Stimulated activated CD8-positive, alpha-beta memory T cell treated with anti-CD3 and anti-CD28 coated beads, Interleukin-4, amount 100 ng/mL, for 4 hours (primary cell): ENCODE data around the gene PRKD2.
"Not testable (repeated sequence)": the region's sequence is repeated elsewhere in the genome, so short reads cannot be mapped to it uniquely, and the experiment has no call there.

ENCODE experiments used
- DNase-seq, 2 donors: peaks; one replicate each; pipeline ENCODE4 v3.0.0-alpha.2; 2020; ENCODE audit warnings: low read depth in 2 of 2, low spot score in 1 of 2

Gene PRKD2

DNA sequence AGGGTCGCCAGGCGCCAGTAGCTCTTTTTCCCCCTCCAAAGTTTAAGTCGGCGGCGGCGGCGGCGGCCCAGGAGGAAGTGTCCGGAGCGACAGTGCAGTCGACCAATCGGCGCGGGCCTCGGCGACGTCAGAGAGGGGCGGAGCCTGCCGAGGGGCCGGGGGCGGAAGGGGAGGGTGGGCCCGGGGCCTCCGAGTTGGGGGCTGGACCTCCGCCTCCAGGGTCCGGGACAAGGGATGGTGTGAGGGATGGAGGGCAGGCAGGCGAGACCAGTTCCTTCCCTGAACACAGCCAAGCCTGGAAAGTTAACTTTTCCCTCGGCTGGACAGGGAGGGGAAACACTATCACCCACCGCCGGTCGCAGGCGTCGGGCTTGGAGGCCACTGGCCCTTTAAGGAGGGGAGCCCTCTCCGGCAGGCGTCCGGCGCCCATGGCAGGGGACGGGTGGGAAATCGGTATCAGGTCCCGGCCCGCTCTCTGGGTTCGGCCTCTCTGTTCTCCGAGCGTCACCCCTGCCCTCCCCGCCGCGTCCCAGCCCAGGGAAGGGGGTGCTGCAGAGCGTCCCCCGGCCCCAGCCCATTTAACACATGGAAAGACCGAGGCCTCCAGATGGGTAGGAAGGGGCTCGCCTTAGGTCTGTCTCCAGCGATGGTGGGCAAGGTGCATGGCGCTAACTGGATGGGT, at the start of gene PRKD2:
PRKD2 (minus strand) TSS at position 81 of the 682 bp plus-strand sequence. CDS start 744 bp downstream, outside the sequence.
- peak; percentile 77 to 89 for DNase-seq

DNA sequence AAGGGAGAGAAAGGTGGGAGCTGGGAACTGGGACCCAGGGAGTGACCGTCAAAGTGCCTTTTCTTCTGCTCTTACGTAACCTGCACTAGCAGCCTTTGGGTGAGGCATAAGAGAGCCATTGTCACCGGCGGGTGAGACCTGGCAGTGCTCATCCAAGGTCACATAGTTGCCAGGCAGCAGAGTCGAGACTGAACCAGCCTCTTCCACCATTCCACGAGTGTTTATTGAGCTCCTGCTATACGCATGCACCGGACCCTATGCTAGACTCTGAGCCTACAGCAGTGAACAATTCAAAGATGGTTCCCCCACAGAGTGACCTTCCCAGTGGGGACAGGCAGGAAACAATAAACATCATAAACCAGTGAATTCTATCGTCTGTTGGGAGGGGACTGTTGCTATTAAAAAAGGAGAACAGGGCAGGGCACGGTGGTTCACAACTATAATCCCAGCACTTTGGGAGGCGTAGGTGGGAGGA, 47.9 kb upstream of the PRKD2 start:
- no peak for DNase-seq

DNA sequence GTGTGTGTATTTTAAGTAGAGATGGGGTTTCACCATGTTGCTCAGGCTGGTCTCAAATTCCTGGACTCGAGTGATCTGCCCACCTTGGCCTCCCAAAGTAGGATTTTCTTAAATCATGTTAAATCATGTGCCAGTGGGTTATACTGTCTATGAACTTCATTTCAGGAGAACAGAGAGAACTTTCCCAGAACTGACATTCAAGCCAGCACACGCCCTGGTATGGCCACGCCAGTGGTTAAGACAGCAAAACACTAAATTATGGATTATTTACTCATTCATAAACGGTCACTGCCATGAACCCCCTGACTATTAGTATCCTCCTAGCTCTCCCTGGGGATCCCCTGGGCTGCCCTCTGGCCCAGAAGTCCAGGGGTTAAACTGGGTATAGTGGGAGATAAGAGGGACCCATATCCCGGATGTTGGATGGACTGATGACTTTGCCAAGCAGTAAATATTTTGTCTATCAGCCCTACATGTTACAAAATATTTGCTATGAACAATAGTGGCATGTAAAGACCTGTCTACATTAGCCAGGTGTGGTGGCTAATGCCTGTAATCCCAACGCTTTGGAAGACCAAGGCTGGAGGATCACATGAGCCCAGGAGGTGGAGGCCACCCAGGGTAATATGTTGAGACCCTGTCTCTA, 45.5 kb upstream of the PRKD2 start:
- DNase-seq, result no peak

DNA sequence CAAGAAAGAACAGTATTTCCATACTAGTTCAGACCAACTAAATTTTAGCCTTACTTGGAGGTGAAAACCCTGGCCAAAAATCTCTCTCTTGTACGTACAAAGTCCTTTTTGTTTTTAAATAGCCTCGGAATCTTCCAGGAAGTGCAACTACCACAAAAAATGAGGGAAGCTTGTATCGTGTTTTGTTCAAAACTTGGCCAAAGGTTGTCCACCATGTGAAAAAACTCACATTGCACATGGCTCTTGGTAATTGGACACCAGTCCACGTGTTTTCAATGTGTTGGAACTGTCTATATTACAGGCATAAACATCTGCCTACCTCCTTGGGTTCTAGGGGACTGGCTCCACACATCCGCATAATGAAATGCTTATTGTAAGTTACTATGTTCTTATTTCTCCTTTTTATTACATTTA, 44.5 kb upstream of the PRKD2 start:
- no peak for DNase-seq

DNA sequence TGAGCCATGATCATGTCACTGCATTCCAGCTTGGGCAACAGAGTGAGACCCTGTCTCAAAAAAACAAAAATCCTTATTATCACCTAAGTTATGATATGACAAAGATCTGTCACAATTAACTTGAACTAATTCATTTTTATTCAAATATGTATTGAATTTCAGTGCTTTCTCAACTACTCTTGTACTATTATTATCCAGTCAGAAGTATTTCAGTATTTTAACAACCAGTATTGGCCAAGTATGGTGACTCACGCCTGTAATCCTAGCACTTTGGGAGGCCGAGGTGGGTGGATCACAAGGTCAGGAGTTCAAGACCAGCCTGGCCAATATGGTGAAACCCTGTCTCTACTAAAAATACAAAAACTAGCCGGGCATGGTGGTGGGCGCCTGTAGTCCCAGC, 44.0 kb upstream of the PRKD2 start:
- not testable (repeated sequence) for DNase-seq

DNA sequence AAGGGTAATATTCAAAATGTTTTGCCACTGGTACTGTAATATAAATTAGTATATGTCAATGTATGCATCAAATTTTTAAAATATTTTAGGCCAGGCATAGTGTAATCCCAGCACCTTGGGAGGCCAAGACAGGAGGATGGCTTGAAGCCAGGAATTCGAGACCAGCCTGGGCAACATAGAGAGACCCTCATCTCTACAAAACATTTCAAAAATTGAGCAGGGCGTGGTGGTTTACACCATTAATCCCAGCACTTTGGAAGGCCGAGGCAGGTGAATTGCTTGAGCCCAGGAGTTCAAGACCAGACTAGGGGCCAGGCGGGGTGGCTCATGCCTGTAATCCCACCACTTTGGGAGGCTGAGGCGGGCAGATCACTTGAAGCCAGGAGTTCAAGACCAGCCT, 43.4 kb upstream of the PRKD2 start:
- DNase-seq, result no peak

DNA sequence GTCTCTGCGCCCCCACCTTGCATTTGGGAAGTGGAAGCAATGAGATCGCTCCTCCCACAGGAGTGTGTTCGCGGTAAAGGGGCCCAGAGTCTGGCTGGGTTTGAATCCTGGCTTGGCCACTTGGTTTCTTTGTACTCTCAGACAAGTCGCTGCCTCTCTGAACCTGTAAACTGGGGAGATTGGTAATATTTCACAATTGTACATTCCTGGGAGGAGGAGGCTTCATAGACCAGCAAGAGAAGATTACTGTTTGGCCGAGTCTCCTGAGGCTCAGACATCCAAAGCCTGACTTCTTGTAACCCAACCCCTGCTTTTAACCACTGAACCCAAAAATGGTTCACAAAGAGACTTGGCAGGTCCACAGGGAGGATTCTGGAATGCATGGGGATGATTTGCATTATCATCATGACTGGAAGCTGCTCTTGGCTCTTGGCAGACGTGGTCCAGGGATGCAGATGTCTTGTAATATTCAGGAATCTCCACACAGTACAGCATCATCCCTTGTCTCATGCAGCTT, 43.0 kb upstream of the PRKD2 start:
- DNase-seq, result no peak

GRCh38 chr19:46759206-46759605, 42.3 kb upstream of the PRKD2 start:
- DNase-seq, result no peak

GRCh38 chr19:46756544-46756888, 39.6 kb upstream of the PRKD2 start:
- DNase-seq, result no peak

- DNase-seq, result no peak
Observed at GRCh38 chr19:46755853-46756543, 39.1 kb upstream of the PRKD2 start.

DNA sequence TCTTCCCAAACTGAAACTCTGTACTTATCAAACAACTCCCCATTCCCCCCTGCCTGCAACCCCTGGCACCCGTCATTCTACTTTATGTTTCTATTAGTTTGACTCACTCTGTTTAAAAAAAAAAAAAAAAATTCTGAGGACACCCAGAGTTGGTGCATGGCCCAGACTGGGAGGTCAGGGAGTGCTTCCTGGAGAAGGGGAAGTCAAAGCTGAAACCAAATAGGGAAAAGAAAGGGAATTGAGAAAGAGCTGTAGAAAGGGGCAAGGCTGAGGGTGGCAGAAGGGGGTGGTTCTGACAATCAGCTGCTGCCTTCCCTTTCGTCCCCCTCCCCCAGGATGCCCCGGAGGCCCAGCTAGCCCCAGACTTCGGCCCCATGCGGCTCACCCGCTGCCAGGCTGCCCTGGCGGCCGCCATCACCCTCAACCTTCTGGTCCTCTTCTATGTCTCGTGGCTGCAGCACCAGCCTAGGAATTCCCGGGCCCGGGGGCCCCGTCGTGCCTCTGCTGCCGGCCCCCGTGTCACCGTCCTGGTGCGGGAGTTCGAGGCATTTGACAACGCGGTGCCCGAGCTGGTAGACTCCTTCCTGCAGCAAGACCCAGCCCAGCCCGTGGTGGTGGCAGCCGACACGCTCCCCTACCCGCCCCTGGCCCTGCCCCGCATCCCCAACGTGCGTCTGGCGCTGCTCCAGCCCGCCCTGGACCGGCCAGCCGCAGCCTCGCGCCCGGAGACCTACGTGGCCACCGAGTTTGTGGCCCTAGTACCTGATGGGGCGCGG, 38.4 kb upstream of the PRKD2 start:
- DNase-seq, result no peak

DNA sequence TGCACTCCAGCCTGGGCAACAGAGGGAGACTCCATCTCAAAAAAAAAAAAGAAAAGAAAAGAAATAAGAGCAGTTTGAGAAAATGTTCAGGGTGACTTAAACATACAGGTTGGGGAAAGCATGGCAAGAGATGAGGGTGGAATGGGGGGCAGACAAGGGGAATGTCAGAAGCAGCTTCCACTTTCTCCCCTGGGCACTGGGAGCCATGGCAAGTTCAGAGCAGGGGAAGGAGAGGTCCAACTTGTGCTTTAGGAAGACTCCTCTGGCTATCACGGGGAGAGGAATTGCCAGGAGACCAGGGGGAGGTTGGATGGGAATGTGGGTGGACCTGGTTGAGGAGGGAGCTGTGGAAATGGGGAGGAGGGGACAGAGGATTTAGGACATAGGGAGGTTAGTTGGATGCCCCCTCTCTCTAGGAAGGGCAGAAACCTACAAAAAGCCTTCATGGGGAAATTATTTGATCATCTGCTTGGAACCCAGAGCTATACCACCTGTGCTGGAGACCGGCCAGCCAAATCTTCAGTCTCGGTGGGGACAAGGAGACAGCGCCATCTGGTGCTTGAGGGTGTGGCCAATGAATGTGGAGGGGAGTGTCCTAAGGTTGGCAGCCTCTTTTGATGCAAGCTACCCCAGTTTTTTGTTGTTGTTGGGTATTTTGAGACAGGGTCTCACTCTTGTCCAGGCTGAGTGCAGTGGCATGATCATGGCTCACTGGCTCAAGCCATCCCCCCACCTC, 36.7 kb upstream of the PRKD2 start:
- peak in 1 of 2 donors; percentile 28 for DNase-seq

GRCh38 chr19:46748325-46749109, 31.6 kb upstream of the PRKD2 start:
- DNase-seq, result peak; percentile 41 to 80

GRCh38 chr19:46746281-46747057, 29.6 kb upstream of the PRKD2 start, which contains the start of gene STRN4:
Gene STRN4 (minus strand): TSS chr19:46746450. CDS start chr19:46746430, 20 bp downstream.
- no peak for DNase-seq

GRCh38 chr19:46745521-46746280, 28.8 kb upstream of the PRKD2 start, which contains the start of gene FKRP:
Gene FKRP (plus strand): TSS chr19:46746057. CDS start chr19:46755451, 9,394 bp downstream.
- no peak for DNase-seq

- DNase-seq, result no peak
Observed at GRCh38 chr19:46745030-46745429, 28.1 kb upstream of the PRKD2 start.

- no peak for DNase-seq
Observed at GRCh38 chr19:46744005-46744691, 27.2 kb upstream of the PRKD2 start.
